Measurements from ENCODE around the gene PPP2R5B. TPM values are rescaled to one million over a fixed set of nuclear protein-coding genes. Genes with fewer than 3 reads are reported as not detected.
A peak's percentile ranks its signal among the peaks of the same experiment; 100 is the strongest.

Gene PPP2R5B
- polyA plus RNA-seq, 6 donors from 2014 or later, result 7.2 to 15.1 (median 10.2) TPM

GRCh38 chr11:64892838-64893193 is 31.7 kb upstream of the PPP2R5B start:
- DNase-seq (no peak), ATAC-seq (ENCODE audit: low read depth in 2 of 2) (no peak)
- peaks cover 25 to 45% (median 42%) of the 10 kb centered on the region in 3 donors for H3K4me1 Mint-ChIP-seq
- no peaks in the 10 kb centered on the region for H3K27me3 Mint-ChIP-seq
- peak overlapping the region in 2 of 6 donors; percentile 45 to 89 for H3K27ac Mint-ChIP-seq
- no peaks in the 10 kb centered on the region for H3K36me3 Mint-ChIP-seq
- H3K9me3 Mint-ChIP-seq, result no peaks in the 10 kb centered on the region
- H3K4me3 Mint-ChIP-seq, result peak overlapping the region in 5 of 8 donors; percentile 35 to 53 (median 51)

GRCh38 chr11:64893194-64894069 is 31.1 kb upstream of the PPP2R5B start:
- H3K4me1 Mint-ChIP-seq, result peaks cover 19 to 39% (median 37%) of the 10 kb centered on the region in 3 donors
- ATAC-seq (ENCODE audit: low read depth in 2 of 2), result no peak

GRCh38 chr11:64894070-64894811 is 30.2 kb upstream of the PPP2R5B start:
- ATAC-seq (ENCODE audit: low read depth in 2 of 2) (peak; percentile 96 to 99), DNase-seq (peak; percentile 85)
- Mint-ChIP-seq H3K4me1 (peaks cover 18 to 32% (median 29%) of the 10 kb centered on the region in 3 donors), H3K36me3 (no peaks in the 10 kb centered on the region), H3K27me3 (no peaks in the 10 kb centered on the region), H3K4me3 (no peak overlapping the region), H3K9me3 (no peaks in the 10 kb centered on the region), H3K27ac (peak overlapping the region in 2 of 6 donors; percentile 84 to 89)

More at GRCh38 chr11:64893194-64894069, 31.1 kb upstream of the PPP2R5B start:
- DNase-seq, result no peak
- no peaks in the 10 kb centered on the region for H3K9me3 Mint-ChIP-seq
- H3K4me3 Mint-ChIP-seq, result peak overlapping the region in 1 of 8 donors; percentile 51
- H3K27me3 Mint-ChIP-seq, result no peaks in the 10 kb centered on the region
- no peaks in the 10 kb centered on the region for H3K36me3 Mint-ChIP-seq
- H3K27ac Mint-ChIP-seq, result no peak overlapping the region

GRCh38 chr11:64894812-64895452 is 29.6 kb upstream of the PPP2R5B start:
- Mint-ChIP-seq H3K4me3 (no peak overlapping the region), H3K27ac (no peak overlapping the region), H3K9me3 (no peaks in the 10 kb centered on the region), H3K4me1 (peaks cover 18 to 32% (median 28%) of the 10 kb centered on the region in 3 donors), H3K36me3 (peaks cover 0 to 2% of the 10 kb centered on the region in 2 donors), H3K27me3 (no peaks in the 10 kb centered on the region)
- ATAC-seq (ENCODE audit: low read depth in 2 of 2) (no peak), DNase-seq (no peak)

GRCh38 chr11:64896448-64897022 is 28.0 kb upstream of the PPP2R5B start:
- H3K9me3 Mint-ChIP-seq, result no peaks in the 10 kb centered on the region
- ATAC-seq (ENCODE audit: low read depth in 2 of 2), result no peak

GRCh38 chr11:64897381-64898075 is 27.0 kb upstream of the PPP2R5B start:
- Mint-ChIP-seq H3K9me3 (no peaks in the 10 kb centered on the region), H3K36me3 (peaks cover 0 to 18% of the 10 kb centered on the region in 2 donors), H3K27ac (peak overlapping the region in 1 of 6 donors; percentile 28), H3K27me3 (no peaks in the 10 kb centered on the region), H3K4me3 (no peak overlapping the region), H3K4me1 (peaks cover 12 to 16% (median 14%) of the 10 kb centered on the region in 3 donors)
- no peak for DNase-seq
- ATAC-seq (ENCODE audit: low read depth in 2 of 2), result no peak

More at GRCh38 chr11:64896448-64897022, 28.0 kb upstream of the PPP2R5B start:
- no peak for DNase-seq
- Mint-ChIP-seq H3K36me3 (peaks cover 0 to 11% of the 10 kb centered on the region in 2 donors), H3K4me1 (peaks cover 22 to 26% (median 24%) of the 10 kb centered on the region in 3 donors), H3K27me3 (no peaks in the 10 kb centered on the region), H3K27ac (peak overlapping the region in 2 of 6 donors; percentile 15 to 63), H3K4me3 (no peak overlapping the region)

GRCh38 chr11:64898076-64898445 is 26.4 kb upstream of the PPP2R5B start:
- H3K4me3 Mint-ChIP-seq, result no peak overlapping the region
- peak overlapping the region in 1 of 6 donors; percentile 28 for H3K27ac Mint-ChIP-seq
- H3K9me3 Mint-ChIP-seq, result no peaks in the 10 kb centered on the region
- H3K27me3 Mint-ChIP-seq, result no peaks in the 10 kb centered on the region
- ATAC-seq (ENCODE audit: low read depth in 2 of 2) (no peak), DNase-seq (no peak)
- H3K36me3 Mint-ChIP-seq, result peaks cover 0 to 18% of the 10 kb centered on the region in 2 donors
- peaks cover 10 to 12% (median 11%) of the 10 kb centered on the region in 3 donors for H3K4me1 Mint-ChIP-seq

- Mint-ChIP-seq H3K4me3 (no peak overlapping the region), H3K36me3 (peaks cover 0 to 18% of the 10 kb centered on the region in 2 donors), H3K27me3 (no peaks in the 10 kb centered on the region), H3K4me1 (peaks cover 10 to 12% (median 11%) of the 10 kb centered on the region in 3 donors), H3K27ac (no peak overlapping the region), H3K9me3 (no peaks in the 10 kb centered on the region)
- DNase-seq, result no peak
- no peak for ATAC-seq (ENCODE audit: low read depth in 2 of 2)
Measured at GRCh38 chr11:64898541-64898940, 25.9 kb upstream of the PPP2R5B start.

- Mint-ChIP-seq H3K36me3 (peaks cover 0 to 18% of the 10 kb centered on the region in 2 donors), H3K27ac (peak overlapping the region in 1 of 6 donors; percentile 84), H3K4me1 (peaks cover 0 to 5% (median 4%) of the 10 kb centered on the region in 3 donors), H3K9me3 (no peaks in the 10 kb centered on the region), H3K27me3 (no peaks in the 10 kb centered on the region), H3K4me3 (no peak overlapping the region)
- ATAC-seq (ENCODE audit: low read depth in 2 of 2), result peak in 1 of 2 donors; percentile 61
- DNase-seq, result no peak
Measured at GRCh38 chr11:64900263-64900678, 24.2 kb upstream of the PPP2R5B start.

- Mint-ChIP-seq H3K4me1 (peaks cover 0 to 4% (median 3%) of the 10 kb centered on the region in 3 donors), H3K9me3 (no peaks in the 10 kb centered on the region), H3K36me3 (peaks cover 0 to 18% of the 10 kb centered on the region in 2 donors), H3K27ac (no peak overlapping the region), H3K4me3 (no peak overlapping the region), H3K27me3 (no peaks in the 10 kb centered on the region)
- ATAC-seq (ENCODE audit: low read depth in 2 of 2) (no peak), DNase-seq (no peak)
Measured at GRCh38 chr11:64900774-64901173, 23.7 kb upstream of the PPP2R5B start.

- Mint-ChIP-seq H3K27me3 (no peaks in the 10 kb centered on the region), H3K4me1 (peaks cover 0 to 4% (median 3%) of the 10 kb centered on the region in 3 donors), H3K36me3 (peaks cover 0 to 18% of the 10 kb centered on the region in 2 donors), H3K27ac (no peak overlapping the region), H3K4me3 (no peak overlapping the region), H3K9me3 (no peaks in the 10 kb centered on the region)
- no peak for ATAC-seq (ENCODE audit: low read depth in 2 of 2)
- no peak for DNase-seq
Measured at GRCh38 chr11:64902102-64902900, 22.2 kb upstream of the PPP2R5B start.

- no peak for ATAC-seq (ENCODE audit: low read depth in 2 of 2)
- DNase-seq, result no peak
- Mint-ChIP-seq H3K9me3 (no peaks in the 10 kb centered on the region), H3K27me3 (no peaks in the 10 kb centered on the region), H3K36me3 (peaks cover 0 to 18% of the 10 kb centered on the region in 2 donors), H3K27ac (no peak overlapping the region), H3K4me1 (peaks cover 0 to 4% (median 3%) of the 10 kb centered on the region in 3 donors), H3K4me3 (no peak overlapping the region)
Measured at GRCh38 chr11:64903291-64903833, 21.1 kb upstream of the PPP2R5B start.
